Suprapubic skin (tissue), 4 donors: ENCODE results near the gene GHRHR. TPM values are rescaled to one million over a fixed set of nuclear protein-coding genes. Genes with fewer than 3 reads are reported as not detected.

Source experiments
- DNase-seq, 2 donors: peaks; one replicate each; pipeline ENCODE4 v3.0.0-alpha.2; 2019; ENCODE audit warnings: low spot score in 2 of 2
- H3K27ac ChIP-seq: fragments of 200-600 bp; sonication (generic); one replicate; pipeline ENCODE4 v1.5.1; 2019
- H3K27me3 ChIP-seq: fragments of 200-600 bp; sonication (generic); one replicate; pipeline ENCODE4 v1.5.1; 2019
- H3K36me3 ChIP-seq: fragments of 200-600 bp; sonication (generic); one replicate; pipeline ENCODE4 v1.5.1; 2019
- H3K4me1 ChIP-seq: fragments of 200-600 bp; sonication (generic); one replicate; pipeline ENCODE4 v1.5.1; 2019
- H3K4me3 ChIP-seq: fragments of 200-600 bp; sonication (generic); one replicate; pipeline ENCODE4 v1.5.1; 2019; ENCODE audit warnings: mild to moderate bottlenecking
- H3K9me3 ChIP-seq: fragments of 200-600 bp; sonication (generic); one replicate; pipeline ENCODE4 v1.5.1; 2019
- EP300 ChIP-seq: sonication (generic); formaldehyde crosslinking; IDR thresholded peaks from one replicate; pipeline ENCODE4 v1.6.1; 2017; ENCODE audit warnings: antibody characterized with exemption
- POLR2A ChIP-seq, 2 donors: fragments of 450-650 bp; IDR thresholded peaks; one replicate each; pipeline ENCODE4 v1.6.1; 2017; ENCODE audit warnings: antibody characterized with exemption in 2 of 2, mild to moderate bottlenecking in 2 of 2, moderate library complexity in 2 of 2
- POLR2AphosphoS5 ChIP-seq, 3 donors: sonication (generic); formaldehyde crosslinking; IDR thresholded peaks; one replicate each; pipeline ENCODE4 v1.6.1; 2017; ENCODE audit warnings: antibody characterized with exemption in 3 of 3
- WGBS: methylation state at CpG from one replicate; pipeline ENCODE4 v1.1.5; 2018; 5-methylcytosine and 5-hydroxymethylcytosine counted together
- total RNA-seq, 4 donors: library from RNA; depleted of rRNA; stranded (reverse); fragments of >200 nt; gene quantifications; one replicate each; pipeline ENCODE4 v1.1.0, GENCODE V29; 2016
- TF ChIP-seq, protein P1 (sequence below), 2 donors: fragments of 200-600 bp in 1 of 2; fragments of 450-650 bp in 1 of 2; sonication (generic) in 1 of 2; IDR thresholded peaks; one replicate each; pipeline ENCODE4 v1.5.1; 2016 to 2019; ENCODE audit warnings: antibody characterized with exemption in 2 of 2, mild to moderate bottlenecking in 1 of 2, moderate library complexity in 1 of 2

The GHRHR gene
- total RNA-seq, result 1 to 10 TPM in 1 of 4 donors, not detected in 3; 1.5 TPM

- H3K27ac ChIP-seq, result no peak within 1 kb of the TSS
- no peaks in the 10 kb centered on the region for H3K27me3 ChIP-seq
- no peaks in the 10 kb centered on the region for H3K36me3 ChIP-seq
- WGBS, result 76% methylated on average over 6 of the region's 11 CpGs
- H3K9me3 ChIP-seq, result no peaks in the 10 kb centered on the region
- DNase-seq, result no peak
- H3K4me1 ChIP-seq, result no peaks in the 10 kb centered on the region
- no peak within 1 kb of the TSS for H3K4me3 ChIP-seq
- no peak for TF ChIP-seq POLR2A (IDR thresholded peaks at IDR 0.05)
- TF ChIP-seq, protein P1, sequence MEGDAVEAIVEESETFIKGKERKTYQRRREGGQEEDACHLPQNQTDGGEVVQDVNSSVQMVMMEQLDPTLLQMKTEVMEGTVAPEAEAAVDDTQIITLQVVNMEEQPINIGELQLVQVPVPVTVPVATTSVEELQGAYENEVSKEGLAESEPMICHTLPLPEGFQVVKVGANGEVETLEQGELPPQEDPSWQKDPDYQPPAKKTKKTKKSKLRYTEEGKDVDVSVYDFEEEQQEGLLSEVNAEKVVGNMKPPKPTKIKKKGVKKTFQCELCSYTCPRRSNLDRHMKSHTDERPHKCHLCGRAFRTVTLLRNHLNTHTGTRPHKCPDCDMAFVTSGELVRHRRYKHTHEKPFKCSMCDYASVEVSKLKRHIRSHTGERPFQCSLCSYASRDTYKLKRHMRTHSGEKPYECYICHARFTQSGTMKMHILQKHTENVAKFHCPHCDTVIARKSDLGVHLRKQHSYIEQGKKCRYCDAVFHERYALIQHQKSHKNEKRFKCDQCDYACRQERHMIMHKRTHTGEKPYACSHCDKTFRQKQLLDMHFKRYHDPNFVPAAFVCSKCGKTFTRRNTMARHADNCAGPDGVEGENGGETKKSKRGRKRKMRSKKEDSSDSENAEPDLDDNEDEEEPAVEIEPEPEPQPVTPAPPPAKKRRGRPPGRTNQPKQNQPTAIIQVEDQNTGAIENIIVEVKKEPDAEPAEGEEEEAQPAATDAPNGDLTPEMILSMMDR (IDR thresholded peaks at IDR 0.05), result no peak
- no peak for TF ChIP-seq EP300
- TF ChIP-seq POLR2AphosphoS5 (IDR thresholded peaks at IDR 0.05), result no peak
These were observed at the start of gene GHRHR for GRCh38 chr7:30963842-30964241. Gene GHRHR (plus strand): TSS chr7:30963953. CDS start chr7:30964069, 116 bp downstream.

- peak overlapping the region; percentile 64 for H3K27ac ChIP-seq
These were observed 49.2 kb upstream of the GHRHR start for GRCh38 chr7:30914596-30914995.

GRCh38 chr7:30915005-30915601 lies 48.6 kb upstream of the GHRHR start:
- TF ChIP-seq EP300 (no peak), POLR2AphosphoS5 (IDR thresholded peaks at IDR 0.05) (no peak), POLR2A (IDR thresholded peaks at IDR 0.05) (no peak)
- TF ChIP-seq, protein P1 (IDR thresholded peaks at IDR 0.05), result no peak
- H3K27ac ChIP-seq, result peak overlapping the region; percentile 64

More at GRCh38 chr7:30914596-30914995, 49.2 kb upstream of the GHRHR start:
- peaks cover 39% of the 10 kb centered on the region for H3K4me1 ChIP-seq
- DNase-seq, result no peak
- H3K9me3 ChIP-seq, result no peaks in the 10 kb centered on the region
- WGBS, result 19% methylated on average over 4 of the region's 4 CpGs
- no peak for TF ChIP-seq EP300
- TF ChIP-seq POLR2AphosphoS5 (IDR thresholded peaks at IDR 0.05), result peak in 1 of 3 donors; percentile 23
- TF ChIP-seq, protein P1 (IDR thresholded peaks at IDR 0.05), result no peak
- no peaks in the 10 kb centered on the region for H3K36me3 ChIP-seq
- H3K4me3 ChIP-seq, result peak overlapping the region; percentile 36
- no peaks in the 10 kb centered on the region for H3K27me3 ChIP-seq

DNA sequence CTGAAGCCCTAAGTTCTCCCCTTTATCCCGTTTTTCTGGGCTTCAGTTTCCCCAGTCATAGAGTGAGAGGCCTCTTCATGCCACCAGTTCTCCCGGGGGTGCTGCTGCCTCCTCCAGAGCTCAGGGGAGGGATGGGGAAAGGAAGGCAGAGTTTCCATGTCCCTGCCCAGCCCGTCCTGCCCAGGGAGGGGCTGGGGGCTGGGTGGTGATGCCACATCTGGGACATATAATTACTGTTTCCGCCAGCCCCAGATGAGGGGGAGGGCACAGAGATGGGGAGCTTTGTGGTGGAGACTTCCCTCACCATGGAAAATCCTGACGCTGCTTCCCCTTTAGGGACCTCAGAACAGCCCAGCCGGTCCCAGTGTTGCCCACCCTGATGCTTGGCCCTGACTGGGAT lies 48.0 kb upstream of the GHRHR start:
- H3K4me3 ChIP-seq, result peak overlapping the region; percentile 36
- no peak for DNase-seq
- H3K9me3 ChIP-seq, result no peaks in the 10 kb centered on the region
- no peaks in the 10 kb centered on the region for H3K27me3 ChIP-seq
- no peak for TF ChIP-seq POLR2A (IDR thresholded peaks at IDR 0.05)
- TF ChIP-seq POLR2AphosphoS5 (IDR thresholded peaks at IDR 0.05), result no peak
- TF ChIP-seq, protein P1 (IDR thresholded peaks at IDR 0.05), result no peak
- TF ChIP-seq EP300, result no peak
- H3K27ac ChIP-seq, result peak overlapping the region; percentile 64
- no peaks in the 10 kb centered on the region for H3K36me3 ChIP-seq
- WGBS, result 56% methylated on average over 6 of the region's 6 CpGs
- peaks cover 37% of the 10 kb centered on the region for H3K4me1 ChIP-seq

More at GRCh38 chr7:30915005-30915601, 48.6 kb upstream of the GHRHR start:
- 61% methylated on average over 11 of the region's 11 CpGs for WGBS
- no peak for DNase-seq
- peaks cover 37% of the 10 kb centered on the region for H3K4me1 ChIP-seq
- H3K36me3 ChIP-seq, result no peaks in the 10 kb centered on the region
- no peaks in the 10 kb centered on the region for H3K9me3 ChIP-seq
- peak overlapping the region; percentile 36 for H3K4me3 ChIP-seq
- H3K27me3 ChIP-seq, result no peaks in the 10 kb centered on the region

GRCh38 chr7:30916255-30916654 lies 47.5 kb upstream of the GHRHR start:
- no peaks in the 10 kb centered on the region for H3K36me3 ChIP-seq
- no peak for DNase-seq

More at GRCh38 chr7:30916255-30916654, 47.5 kb upstream of the GHRHR start:
- H3K9me3 ChIP-seq, result no peaks in the 10 kb centered on the region
- no peaks in the 10 kb centered on the region for H3K27me3 ChIP-seq
- TF ChIP-seq, protein P1 (IDR thresholded peaks at IDR 0.05), result no peak
- no peak for TF ChIP-seq POLR2AphosphoS5 (IDR thresholded peaks at IDR 0.05)
- TF ChIP-seq POLR2A (IDR thresholded peaks at IDR 0.05), result no peak
- H3K27ac ChIP-seq, result peak overlapping the region; percentile 34
- peaks cover 34% of the 10 kb centered on the region for H3K4me1 ChIP-seq
- H3K4me3 ChIP-seq, result peak overlapping the region; percentile 36
- WGBS, result no CpG with 5 or more reads among the region's 3 CpGs
